IPS DF 19.7 (cell line): Measurements from ENCODE around the gene CTIF.

ENCODE experiments used
- DNase-seq: peaks from one replicate; pipeline ENCODE4 v3.0.0-alpha.2; 2013; ENCODE audit warnings: low read depth, low spot score

The CTIF gene

GRCh38 chr18:48574667-48575300, 36.0 kb downstream of the CTIF start:
- DNase-seq: no peak

- no peak for DNase-seq
These were observed 36.4 kb downstream of the CTIF start for GRCh38 chr18:48575301-48575657.

GRCh38 chr18:48575658-48576456, 37.0 kb downstream of the CTIF start:
- DNase-seq: no peak

GRCh38 chr18:48576457-48576771, 37.6 kb downstream of the CTIF start:
- no peak for DNase-seq

GRCh38 chr18:48577478-48578190, 38.8 kb downstream of the CTIF start:
- no peak for DNase-seq

- DNase-seq: no peak
These were observed 39.5 kb downstream of the CTIF start for GRCh38 chr18:48578289-48578688.

- DNase-seq: no peak
These were observed 41.2 kb downstream of the CTIF start for GRCh38 chr18:48580066-48580465.

- DNase-seq: no peak
These were observed 42.0 kb downstream of the CTIF start for GRCh38 chr18:48580782-48581181.

- DNase-seq: no peak
These were observed 42.4 kb downstream of the CTIF start for GRCh38 chr18:48581206-48581605.

- no peak for DNase-seq
These were observed 43.1 kb downstream of the CTIF start for GRCh38 chr18:48581941-48582340.

- no peak for DNase-seq
These were observed 44.1 kb downstream of the CTIF start for GRCh38 chr18:48582946-48583345.

- no peak for DNase-seq
These were observed 44.7 kb downstream of the CTIF start for GRCh38 chr18:48583573-48583972.

GRCh38 chr18:48589797-48590519, 51.1 kb downstream of the CTIF start:
- no peak for DNase-seq

- DNase-seq: no peak
These were observed 51.8 kb downstream of the CTIF start for GRCh38 chr18:48590678-48591077.

GRCh38 chr18:48592540-48593171, 53.8 kb downstream of the CTIF start:
- DNase-seq: no peak

- no peak for DNase-seq
These were observed 55.8 kb downstream of the CTIF start for GRCh38 chr18:48594471-48595094.

- DNase-seq: no peak
These were observed 56.9 kb downstream of the CTIF start for GRCh38 chr18:48595703-48596218.

- no peak for DNase-seq
These were observed 58.3 kb downstream of the CTIF start for GRCh38 chr18:48597110-48597509.

- no peak for DNase-seq
These were observed 58.8 kb downstream of the CTIF start for GRCh38 chr18:48597671-48598070.

GRCh38 chr18:48599391-48599790, 60.6 kb downstream of the CTIF start:
- DNase-seq: no peak

- no peak for DNase-seq
These were observed 61.2 kb downstream of the CTIF start for GRCh38 chr18:48600046-48600445.
